ENCODE data around the gene DACT3. TPM values are rescaled to one million over a fixed set of nuclear protein-coding genes. Genes with fewer than 3 reads are reported as not detected.

The DACT3 gene
- under 1 TPM; 0.31 to 0.79 (median 0.52) TPM for total RNA-seq

GRCh38 chr19:46661020-46661731, at the start of gene DACT3:
DACT3 (minus strand) TSS chr19:46661182; CDS start chr19:46661064, 118 bp downstream.
- ATAC-seq (ENCODE audit: low FRiP score) = peak; percentile 99
- no peak for TF ChIP-seq CTCF (IDR thresholded peaks at IDR 0.05)
- DNase-seq (ENCODE audit: low spot score) = peak; percentile 100

GRCh38 chr19:46710687-46711086, 49.7 kb upstream of the DACT3 start:
- DNase-seq (ENCODE audit: low spot score) (no peak), ATAC-seq (ENCODE audit: low FRiP score) (no peak)
- TF ChIP-seq CTCF (IDR thresholded peaks at IDR 0.05) = no peak

- DNase-seq (ENCODE audit: low spot score) (peak; percentile 95), ATAC-seq (ENCODE audit: low FRiP score) (peak; percentile 61)
- TF ChIP-seq CTCF (IDR thresholded peaks at IDR 0.05) = peak in 2 of 3 donors; percentile 83 to 85
These were observed 43.5 kb upstream of the DACT3 start for GRCh38 chr19:46704379-46705076.

GRCh38 chr19:46700704-46701103, 39.7 kb upstream of the DACT3 start:
- ATAC-seq (ENCODE audit: low FRiP score) (no peak), DNase-seq (ENCODE audit: low spot score) (no peak)
- TF ChIP-seq CTCF (IDR thresholded peaks at IDR 0.05) = no peak

GRCh38 chr19:46698395-46699321, 37.7 kb upstream of the DACT3 start:
- no peak for TF ChIP-seq CTCF (IDR thresholded peaks at IDR 0.05)
- DNase-seq (ENCODE audit: low spot score) = no peak
- no peak for ATAC-seq (ENCODE audit: low FRiP score)

GRCh38 chr19:46697204-46697960, 36.4 kb upstream of the DACT3 start:
- no peak for TF ChIP-seq CTCF (IDR thresholded peaks at IDR 0.05)
- peak; percentile 64 for DNase-seq (ENCODE audit: low spot score)
- peak; percentile 96 for ATAC-seq (ENCODE audit: low FRiP score)

Measured in omental fat pad (tissue), 4 donors.